Transverse colon (tissue), 4 donors: Measurements from ENCODE around the gene RPL5.

Experiments used
- POLR2A ChIP-seq: fragments of 450-650 bp; IDR thresholded peaks from one replicate; pipeline ENCODE4 v1.6.1; 2016; ENCODE audit warnings: antibody characterized with exemption, mild to moderate bottlenecking, moderate library complexity
- POLR2AphosphoS5 ChIP-seq, 3 donors: sonication (generic); formaldehyde crosslinking; IDR thresholded peaks; one replicate each; pipeline ENCODE4 v1.6.1; 2016; ENCODE audit warnings: antibody characterized with exemption in 3 of 3
- TF ChIP-seq, protein P1 (sequence below), 5 experiments: fragments of 200-600 bp in 3 of 5; fragments of 450-650 bp in 2 of 5; sonication (generic) in 3 of 5; IDR thresholded peaks; 1 replicate in 2 of 5; 2 replicates in 3 of 5; pipeline ENCODE4 v1.5.1; 2016 to 2017; ENCODE audit warnings: antibody characterized with exemption in 5 of 5, inconsistent platforms in 3 of 5, mild to moderate bottlenecking in 2 of 5, moderate library complexity in 1 of 5

- TF ChIP-seq, protein P1, sequence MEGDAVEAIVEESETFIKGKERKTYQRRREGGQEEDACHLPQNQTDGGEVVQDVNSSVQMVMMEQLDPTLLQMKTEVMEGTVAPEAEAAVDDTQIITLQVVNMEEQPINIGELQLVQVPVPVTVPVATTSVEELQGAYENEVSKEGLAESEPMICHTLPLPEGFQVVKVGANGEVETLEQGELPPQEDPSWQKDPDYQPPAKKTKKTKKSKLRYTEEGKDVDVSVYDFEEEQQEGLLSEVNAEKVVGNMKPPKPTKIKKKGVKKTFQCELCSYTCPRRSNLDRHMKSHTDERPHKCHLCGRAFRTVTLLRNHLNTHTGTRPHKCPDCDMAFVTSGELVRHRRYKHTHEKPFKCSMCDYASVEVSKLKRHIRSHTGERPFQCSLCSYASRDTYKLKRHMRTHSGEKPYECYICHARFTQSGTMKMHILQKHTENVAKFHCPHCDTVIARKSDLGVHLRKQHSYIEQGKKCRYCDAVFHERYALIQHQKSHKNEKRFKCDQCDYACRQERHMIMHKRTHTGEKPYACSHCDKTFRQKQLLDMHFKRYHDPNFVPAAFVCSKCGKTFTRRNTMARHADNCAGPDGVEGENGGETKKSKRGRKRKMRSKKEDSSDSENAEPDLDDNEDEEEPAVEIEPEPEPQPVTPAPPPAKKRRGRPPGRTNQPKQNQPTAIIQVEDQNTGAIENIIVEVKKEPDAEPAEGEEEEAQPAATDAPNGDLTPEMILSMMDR (IDR thresholded peaks at IDR 0.05): no peak
- TF ChIP-seq POLR2AphosphoS5 (IDR thresholded peaks at IDR 0.05) (no peak), POLR2A (no peak)
Measured at GRCh38 chr1:92808381-92808780, 23.5 kb upstream of the RPL5 start.
